DMS114 treated with DMSO at 0.1 percent for 48 hours (cell line): ENCODE results near the gene SAP25.
"Not testable (repeated sequence)": the region's sequence is repeated elsewhere in the genome, so short reads cannot be mapped to it uniquely, and the experiment has no call there.

Experiments
- DNase-seq: peaks from one replicate; lab custom pipeline; 2025; ENCODE audit not compliant: unreplicated experiment; lab: John Stamatoyannopoulos, UW

The SAP25 gene

DNA sequence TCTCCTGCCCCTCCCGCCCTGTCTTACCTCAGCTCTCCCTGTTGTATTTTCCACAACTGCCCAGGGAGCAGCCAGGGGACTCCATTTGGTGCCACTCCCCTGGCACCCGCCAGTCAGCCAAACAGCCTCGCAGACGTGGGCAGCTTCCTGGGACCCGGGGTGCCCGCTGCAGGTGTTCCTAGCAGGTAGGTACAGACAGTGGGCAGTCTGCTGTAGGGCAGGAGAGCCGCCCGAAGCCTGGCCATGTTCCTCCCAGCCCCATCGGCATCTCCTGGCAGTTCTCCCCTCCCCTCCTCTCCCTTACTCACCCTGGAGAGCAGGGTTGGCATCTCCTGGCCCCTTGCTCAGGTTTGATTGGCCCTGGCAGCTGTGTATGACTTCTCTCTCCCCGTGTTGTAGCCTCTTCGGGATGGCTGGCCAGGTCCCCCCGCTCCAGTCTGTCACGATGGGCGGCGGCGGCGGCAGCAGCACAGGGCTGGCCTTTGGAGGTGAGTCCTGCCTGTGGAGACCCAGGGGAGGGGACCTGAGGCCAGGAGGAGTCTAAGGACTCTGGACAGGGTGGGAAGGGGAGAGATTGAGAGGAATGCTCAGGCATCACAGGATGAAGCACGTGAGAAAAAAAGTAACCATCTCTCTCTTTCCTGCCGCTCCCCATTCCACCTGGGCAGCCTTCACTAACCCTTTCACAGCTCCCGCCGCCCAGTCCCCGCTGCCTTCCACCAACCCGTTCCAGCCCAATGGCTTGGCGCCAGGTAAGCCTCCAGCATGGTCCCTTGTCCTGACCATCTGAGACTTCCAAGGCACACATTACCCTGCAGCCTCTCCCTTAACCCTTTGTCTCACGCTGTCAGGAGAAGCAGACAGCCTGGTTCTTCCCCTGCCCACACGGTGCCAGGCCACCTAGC, 11.3 kb downstream of the SAP25 start:
- DNase-seq: no peak

DNA sequence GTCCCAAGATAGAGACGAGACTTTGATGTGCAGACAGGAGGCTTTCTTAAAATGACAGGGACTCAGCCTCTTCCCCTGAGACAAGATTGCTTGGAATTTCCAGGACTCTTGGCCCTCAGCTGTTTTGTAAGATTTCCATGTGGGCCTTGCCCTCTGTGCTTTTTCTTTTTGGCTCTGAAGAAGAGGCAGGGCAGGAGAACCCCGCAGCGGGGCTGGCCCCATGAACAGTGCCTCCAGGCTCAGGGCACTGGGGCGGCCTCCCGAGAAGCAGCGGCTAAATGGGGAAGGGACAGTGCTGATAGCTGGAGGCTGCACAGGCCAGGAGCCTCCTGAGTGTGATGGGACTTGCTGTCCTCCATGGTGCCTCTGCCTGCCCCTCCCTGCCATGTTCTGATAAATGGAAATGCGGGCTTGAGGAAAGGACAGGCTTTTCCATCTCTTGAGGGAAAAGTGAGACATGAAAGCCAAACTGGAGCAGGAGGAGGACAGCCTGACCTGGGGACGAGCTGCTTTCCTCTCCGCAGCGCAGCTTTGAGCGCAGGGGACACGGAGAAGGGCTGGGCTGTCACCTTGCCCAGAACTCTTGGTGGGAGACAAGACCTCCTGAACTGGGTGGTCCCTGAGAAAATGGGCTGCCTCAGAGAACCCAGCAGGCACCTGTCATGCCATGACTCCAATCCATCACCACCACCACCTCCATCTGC, 12.1 kb downstream of the SAP25 start:
- no peak for DNase-seq

DNA sequence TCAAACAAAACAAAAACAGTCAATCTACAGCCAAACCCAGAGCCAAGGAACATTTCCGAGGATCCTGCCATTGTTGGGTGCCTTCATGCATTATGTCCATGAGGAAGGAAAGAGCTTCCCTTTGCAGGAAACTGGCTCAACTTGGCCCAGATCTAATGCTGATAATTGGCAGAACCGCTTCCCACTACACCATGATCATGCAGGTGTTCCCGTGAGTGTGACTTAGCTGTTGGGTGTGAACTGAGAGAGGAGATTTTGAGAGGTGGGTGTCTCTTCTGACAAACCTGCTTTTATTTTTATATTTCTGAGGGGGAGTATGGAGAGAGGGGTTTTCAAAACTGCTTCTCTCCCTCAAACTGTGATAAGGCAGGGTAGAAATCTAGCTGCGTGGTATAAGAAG, 14.6 kb downstream of the SAP25 start:
- DNase-seq: no peak

- DNase-seq: no peak
Measured at GRCh38 chr7:100556541-100556940, 17.2 kb downstream of the SAP25 start.

DNA sequence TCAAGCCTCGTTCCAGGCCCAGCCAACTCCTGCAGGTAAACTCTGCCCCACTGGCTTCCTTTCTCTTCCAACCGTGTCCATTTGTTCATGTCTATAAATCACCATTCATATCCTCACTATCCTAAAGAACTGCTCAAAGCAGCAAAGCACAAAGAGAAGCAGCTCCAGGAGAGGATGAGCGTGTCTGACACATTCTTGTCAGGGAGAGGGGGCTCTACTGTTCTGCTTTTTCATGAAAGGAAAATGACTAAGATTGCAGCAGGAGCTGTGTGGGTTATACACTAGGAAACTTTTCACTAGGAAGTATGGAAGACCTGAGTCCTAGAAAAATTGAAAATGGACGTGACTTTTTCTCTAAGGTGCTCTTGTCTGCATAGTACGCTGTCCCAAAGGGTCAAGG, 18.0 kb downstream of the SAP25 start:
- no peak for DNase-seq

- no peak for DNase-seq
Measured at GRCh38 chr7:100553032-100553431, 20.7 kb downstream of the SAP25 start.

DNA sequence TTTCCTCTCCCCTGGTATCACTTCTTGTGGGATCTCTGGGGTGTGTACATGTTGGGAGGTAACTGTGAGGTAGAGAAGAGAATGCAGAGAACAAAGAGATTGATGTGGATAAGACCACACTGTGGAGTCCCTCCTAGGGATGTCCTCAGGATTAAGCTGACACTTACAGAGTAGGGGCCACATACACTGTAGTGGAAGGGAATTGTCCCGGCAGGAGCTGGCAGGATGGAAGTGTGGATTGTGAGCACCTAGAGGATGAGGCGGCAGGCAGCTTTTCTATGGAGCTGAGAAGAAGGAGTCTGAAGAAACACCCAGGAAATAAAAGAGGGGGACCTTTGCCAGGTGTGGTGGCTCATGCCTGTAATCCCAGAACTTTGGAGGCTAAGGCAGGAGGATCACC, 21.2 kb downstream of the SAP25 start:
- DNase-seq: no peak

DNA sequence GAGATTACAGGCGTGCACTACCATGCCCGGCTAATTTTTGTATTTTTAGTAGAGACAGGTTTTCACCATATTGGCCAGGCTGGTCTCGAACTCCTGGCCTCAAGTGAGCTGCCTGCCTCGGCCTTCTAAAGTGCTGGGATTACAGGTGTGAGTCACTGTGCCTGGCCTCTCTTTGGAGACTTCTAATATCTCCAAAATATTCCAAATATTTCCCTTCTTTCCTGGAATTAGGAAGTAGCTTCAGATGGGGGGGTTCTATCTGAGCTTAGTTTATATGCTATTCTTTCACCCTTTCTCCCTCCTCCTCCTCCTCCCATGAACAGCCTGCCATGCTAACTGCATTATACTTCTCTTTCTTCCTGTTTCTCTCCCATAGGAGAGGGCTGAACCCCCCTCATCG, 25.3 kb downstream of the SAP25 start:
- not testable (repeated sequence) for DNase-seq

DNA sequence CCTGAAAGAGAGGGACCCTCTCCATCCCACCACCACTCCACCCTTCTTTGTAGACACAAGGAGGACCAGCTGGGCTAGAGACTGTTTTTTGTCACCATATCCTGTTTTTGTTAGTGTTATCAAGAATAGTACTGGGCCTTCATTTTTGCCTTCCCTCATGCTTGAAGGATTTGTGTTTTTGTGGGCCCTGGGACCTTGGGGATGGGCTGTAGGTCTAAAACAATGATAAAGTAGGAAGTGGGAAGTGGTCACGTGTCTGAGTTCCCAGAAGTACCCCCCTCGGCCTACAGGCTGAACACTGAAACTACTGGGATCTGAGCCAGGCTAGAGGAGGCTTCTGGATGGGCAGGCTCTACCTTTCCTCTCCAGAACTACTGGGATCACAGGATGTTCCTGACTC, 25.8 kb downstream of the SAP25 start:
- no peak for DNase-seq

DNA sequence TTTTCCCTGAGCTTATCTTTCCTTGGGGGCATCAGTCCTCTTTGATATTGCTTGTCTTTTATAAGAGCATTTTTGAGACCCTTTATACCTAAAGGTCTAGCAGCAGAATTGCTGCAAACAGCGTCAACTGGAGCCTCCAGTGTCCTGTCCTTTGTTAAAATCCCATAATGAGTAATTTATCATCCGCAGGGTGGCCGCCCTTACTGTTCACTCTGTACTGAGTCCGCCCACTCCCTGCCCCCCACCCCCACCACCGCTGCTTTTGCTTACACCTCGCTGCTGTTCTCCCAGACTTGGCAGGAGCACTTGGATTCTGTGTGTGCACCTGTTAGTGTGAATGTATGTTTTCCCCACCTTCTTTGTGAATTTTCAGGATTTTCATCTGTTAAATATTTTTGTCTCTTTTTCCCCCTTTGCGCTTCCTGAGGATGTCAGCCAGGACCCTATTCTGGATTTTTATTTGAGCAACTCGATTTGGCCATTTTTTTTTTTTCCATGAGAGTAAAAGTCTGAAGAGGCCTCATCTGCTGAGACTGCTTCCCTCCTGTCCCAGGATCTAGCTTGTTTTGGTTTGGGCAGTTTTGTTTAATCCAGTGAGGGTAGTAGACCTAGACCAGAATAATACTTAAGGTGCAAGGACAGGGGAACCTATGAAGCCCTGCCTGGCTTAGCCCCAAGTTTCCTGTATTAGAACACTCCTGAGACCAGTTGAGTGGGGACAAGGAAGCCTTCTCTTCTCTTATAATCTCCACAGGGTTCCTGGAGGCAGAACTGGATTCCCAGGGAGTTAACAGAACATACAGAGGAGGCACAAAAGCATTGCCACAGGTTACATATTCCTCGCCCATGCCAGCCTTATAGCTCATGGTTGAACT, 26.5 kb downstream of the SAP25 start:
- DNase-seq: no peak

DNA sequence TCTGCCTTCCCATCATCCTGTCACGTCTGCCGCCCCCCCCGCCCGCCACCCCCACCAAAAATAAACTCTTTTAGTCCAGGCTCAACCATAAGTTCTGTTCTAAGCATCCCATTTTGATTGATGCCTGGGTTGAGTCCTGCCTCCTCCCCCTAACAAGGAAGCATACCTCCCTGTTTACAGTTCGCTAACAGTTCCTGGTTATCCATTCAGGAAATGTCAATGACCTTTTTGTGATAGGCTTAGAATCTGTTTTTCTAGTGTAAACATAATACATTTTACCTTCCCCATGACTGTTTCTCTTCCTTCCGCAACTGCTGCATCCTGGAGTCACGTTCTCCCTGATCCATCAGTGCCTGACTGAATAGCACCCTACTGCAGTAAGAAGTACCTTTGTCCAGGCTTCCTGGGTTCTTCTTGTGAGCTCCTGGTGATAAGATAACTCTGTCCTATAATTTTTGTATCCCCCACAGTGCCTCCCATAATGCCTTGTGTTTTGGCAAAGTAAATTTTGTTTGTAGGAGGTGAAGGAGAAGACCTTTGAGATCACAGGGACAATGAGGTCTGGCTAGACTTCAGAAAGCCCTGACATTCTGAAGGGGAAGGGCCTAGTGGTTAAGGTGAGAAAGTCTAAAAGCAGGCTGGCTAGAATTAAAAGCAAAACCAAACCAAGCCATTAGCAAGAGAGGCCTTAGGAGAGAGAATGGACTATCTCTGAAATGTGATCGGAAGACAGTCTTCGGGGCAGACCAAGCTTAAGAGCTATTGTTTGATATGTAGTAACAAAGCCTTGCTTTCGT, 27.4 kb downstream of the SAP25 start:
- DNase-seq: no peak

GRCh38 chr7:100545360-100546128, 28.2 kb downstream of the SAP25 start:
- DNase-seq: no peak

DNA sequence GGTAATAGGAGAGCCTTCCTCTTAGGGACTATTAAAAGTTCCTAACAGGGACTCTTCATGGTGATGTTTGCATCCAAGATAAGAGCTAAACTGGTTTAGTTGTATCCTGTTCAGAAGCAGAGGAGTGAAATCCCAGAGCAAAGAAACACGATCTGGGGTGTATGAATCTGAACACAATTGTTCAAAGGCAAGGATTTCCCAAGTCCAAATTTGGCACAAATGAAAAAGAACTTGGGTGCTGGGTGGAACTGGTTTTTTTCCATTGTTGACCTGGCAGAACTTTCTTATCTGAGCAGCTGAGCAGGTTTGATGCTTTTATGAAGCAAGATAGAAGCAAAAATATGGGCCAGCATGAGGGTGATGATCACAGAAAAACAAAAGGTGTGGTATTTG, 28.7 kb downstream of the SAP25 start:
- no peak for DNase-seq

- DNase-seq: no peak
Measured at GRCh38 chr7:100544386-100544785, 29.3 kb downstream of the SAP25 start.

DNA sequence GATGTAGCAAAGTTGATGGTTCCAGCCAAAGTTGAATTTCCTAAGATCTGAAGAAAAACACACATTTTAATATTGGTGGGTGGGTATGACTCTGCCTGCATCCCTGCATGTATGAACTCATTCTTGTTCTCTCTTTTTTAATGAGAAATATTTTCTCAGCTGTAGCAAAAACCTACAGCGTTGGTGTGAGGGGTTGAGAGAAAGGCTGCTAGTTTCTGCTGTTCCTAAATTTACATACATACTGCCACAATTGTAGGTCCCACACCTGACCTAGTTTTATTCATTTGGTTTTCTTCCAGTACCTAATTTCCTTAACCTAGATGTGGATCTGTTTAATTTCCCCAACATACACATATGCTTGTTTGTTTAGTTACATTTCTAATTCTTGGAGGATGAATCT, 30.1 kb downstream of the SAP25 start:
- no peak for DNase-seq

- not testable (repeated sequence) for DNase-seq
Measured at GRCh38 chr7:100541309-100541708, 32.4 kb downstream of the SAP25 start.

GRCh38 chr7:100540073-100540723, 33.5 kb downstream of the SAP25 start:
- DNase-seq: no peak

- no peak for DNase-seq
Measured at GRCh38 chr7:100539436-100540006, 34.2 kb downstream of the SAP25 start.
